Measurements from ENCODE around the gene PPP1CA.

PPP1CA gene

DNA sequence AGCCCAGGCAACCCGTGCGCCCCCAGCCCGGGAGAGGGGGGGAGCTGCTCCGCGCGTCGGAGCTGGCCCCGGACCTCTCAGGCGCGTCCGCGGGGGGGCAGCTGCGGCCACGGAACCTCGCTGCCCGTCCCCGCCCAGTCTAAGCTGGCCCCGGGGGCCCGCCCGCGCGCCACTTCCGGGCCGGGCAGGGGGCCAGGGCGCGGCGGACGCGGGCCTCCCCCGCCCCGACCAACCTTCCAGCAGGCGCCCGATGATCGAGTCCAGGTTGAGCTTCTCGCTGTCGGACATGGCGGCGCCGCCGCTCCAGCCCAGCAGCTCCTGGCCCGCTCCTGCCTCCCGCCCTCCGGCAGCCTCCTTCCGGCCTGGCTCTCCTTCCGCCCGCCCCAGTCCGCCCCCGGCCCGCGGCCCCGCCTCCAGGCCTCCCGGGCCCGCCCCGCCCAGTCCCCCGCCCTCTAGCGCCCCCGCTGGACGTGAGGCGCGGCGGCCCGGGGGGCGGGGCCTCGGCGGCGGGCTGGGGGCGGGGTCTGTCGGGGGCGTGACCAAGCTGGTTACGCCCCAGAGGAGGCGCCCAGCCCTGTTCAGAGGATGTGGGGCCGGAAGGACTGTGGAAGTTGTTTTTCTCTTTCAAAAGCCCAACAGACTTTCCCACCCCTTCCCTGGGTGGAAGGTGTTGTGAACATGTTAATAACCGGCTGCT lies at the start of gene PPP1CA:
PPP1CA (minus strand) TSS at position 364 of the 697 bp plus-strand sequence; CDS start at position 288, 76 bp downstream.
- Histone ChIP-seq H3K4me3 (peak within 1 kb of the TSS; percentile 83), H3K9ac (ENCODE audit: insufficient read length) (peak within 1 kb of the TSS; percentile 88), H3K9me3 (ENCODE audit: low read depth, low read length) (no peaks in the 10 kb centered on the region), H3K36me3 (ENCODE audit: insufficient read depth, low read length) (peaks cover 32% of the 10 kb centered on the region), H3K27ac (peak within 1 kb of the TSS; percentile 94)
- DNase-seq (ENCODE audit: low read depth, low spot score), result no peak
- TF ChIP-seq POLR2AphosphoS5 (IDR thresholded peaks at IDR 0.05; ENCODE audit: borderline replicate concordance, low read depth, low read length) (peak; percentile 72; the same call in 1 of the 2 replicates), EZH2 (IDR thresholded peaks at IDR 0.05) (no peak)

DNA sequence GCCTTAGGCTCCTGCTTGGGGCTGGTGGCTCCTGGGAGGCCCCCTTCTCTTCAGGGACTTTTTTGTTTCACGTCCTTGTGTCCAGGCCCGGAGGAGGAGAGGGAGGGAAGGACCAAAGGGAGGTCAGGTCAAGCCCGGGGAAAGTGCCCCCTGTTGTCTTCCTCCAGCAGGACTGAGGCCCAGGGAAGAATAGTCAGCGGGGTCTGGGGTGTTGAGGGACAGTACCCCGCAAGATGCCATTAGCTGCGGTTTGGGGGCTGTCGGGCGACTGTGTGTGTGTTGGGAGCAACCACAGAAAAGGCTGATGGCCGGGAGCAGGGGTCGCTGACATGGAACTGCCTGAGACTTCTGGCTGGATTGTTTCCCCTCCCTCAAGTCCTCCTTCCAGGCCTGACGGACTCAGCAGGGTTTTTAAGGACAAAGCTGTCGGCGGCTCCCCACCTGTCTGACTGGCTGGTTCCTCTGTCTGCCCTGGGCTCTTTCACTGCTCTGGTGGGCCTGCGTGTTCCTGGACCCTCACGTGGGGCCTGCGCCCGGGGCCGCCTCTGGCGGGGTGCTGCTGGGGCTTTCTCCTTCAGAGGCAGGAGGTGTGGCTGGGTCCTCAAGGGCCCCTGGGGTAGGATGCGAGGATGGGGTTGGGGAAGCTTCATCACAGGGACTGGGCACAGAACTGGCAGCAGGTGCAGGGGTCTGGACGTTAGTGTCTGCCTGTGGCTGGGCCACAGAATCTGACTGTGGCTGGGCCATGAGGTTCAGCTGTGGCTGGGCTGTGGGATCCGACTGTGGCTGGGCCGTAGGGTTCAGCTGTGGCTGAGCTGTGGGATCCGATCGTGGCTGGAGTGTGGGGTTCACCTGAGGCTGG lies 49.4 kb upstream of the PPP1CA start:
- H3K4me3 ChIP-seq, result no peak overlapping the region
- TF ChIP-seq FOXP2 (optimal IDR thresholded peaks at IDR 0.05; ENCODE audit: control extremely low read depth, extremely low read length, insufficient read depth), result no peak
- no peak overlapping the region for H3K27ac ChIP-seq
- H3K9ac ChIP-seq (ENCODE audit: insufficient read length), result no peak overlapping the region
- H3K36me3 ChIP-seq (ENCODE audit: insufficient read depth, low read length), result no peaks in the 10 kb centered on the region
- no peaks in the 10 kb centered on the region for H3K9me3 ChIP-seq (ENCODE audit: low read depth, low read length)
- DNase-seq (ENCODE audit: low read depth, low spot score), result no peak

DNA sequence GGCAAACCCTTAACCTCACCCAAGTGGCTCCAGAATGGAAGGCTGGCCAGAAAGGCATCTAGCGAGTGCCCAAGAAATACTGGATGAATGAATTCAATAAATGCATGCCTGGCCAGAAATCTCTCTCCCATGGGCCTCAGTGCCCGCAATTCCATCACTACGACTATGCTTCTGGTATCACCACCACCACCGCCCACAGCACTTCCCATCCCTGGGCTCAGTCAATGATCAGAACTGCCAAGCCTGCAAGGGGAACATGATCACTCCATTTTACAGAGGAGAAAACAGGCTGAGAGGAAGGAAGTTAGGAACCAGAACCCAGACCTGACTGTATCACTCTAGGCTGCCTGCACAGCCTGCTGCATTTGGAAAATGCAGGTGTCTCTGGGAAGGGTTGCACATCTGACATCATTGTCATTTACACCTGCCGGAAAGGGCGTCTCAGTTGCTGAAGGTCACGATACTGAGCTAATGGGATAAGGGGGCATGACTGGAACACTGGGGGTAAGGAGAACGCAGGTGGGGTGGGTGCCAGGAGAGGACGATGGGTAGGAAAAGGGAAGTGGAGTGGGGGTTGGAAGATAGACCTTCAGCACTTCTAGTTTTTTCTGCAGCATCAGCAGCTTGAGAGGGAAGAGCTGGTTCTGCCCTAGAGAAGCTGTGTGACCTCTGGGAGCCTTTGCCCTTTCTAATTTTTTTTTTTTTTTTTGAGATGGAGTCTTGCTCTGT lies 47.6 kb upstream of the PPP1CA start:
- Histone ChIP-seq H3K9ac (ENCODE audit: insufficient read length) (no peak overlapping the region), H3K4me3 (no peak overlapping the region), H3K27ac (no peak overlapping the region), H3K36me3 (ENCODE audit: insufficient read depth, low read length) (no peaks in the 10 kb centered on the region), H3K9me3 (ENCODE audit: low read depth, low read length) (no peaks in the 10 kb centered on the region)
- no peak for DNase-seq (ENCODE audit: low read depth, low spot score)
- no peak for TF ChIP-seq FOXP2 (optimal IDR thresholded peaks at IDR 0.05; ENCODE audit: control extremely low read depth, extremely low read length, insufficient read depth)
- TF ChIP-seq EZH2 (IDR thresholded peaks at IDR 0.05), result no peak

DNA sequence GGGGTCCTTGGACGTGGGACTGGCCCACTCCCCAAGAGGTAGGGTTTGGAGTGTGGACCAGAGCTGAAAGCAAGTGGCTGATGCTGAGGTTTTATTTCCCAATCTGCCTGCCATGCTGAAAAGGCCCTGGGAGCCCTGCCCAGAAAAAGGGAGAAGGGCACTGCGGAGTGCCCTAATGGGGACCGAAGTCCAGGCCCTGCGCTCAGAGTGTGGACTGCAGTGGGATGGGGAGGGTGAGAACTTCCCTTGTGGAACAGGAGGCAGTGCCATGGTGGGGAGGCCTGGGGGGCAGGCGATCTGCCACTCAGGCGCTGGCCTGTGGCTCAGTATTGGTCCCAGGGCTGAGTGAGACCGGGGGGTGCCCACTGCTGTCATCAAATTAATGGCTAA lies 46.6 kb upstream of the PPP1CA start:
- Histone ChIP-seq H3K9me3 (ENCODE audit: low read depth, low read length) (no peaks in the 10 kb centered on the region), H3K36me3 (ENCODE audit: insufficient read depth, low read length) (no peaks in the 10 kb centered on the region), H3K27ac (no peak overlapping the region), H3K9ac (ENCODE audit: insufficient read length) (no peak overlapping the region), H3K4me3 (no peak overlapping the region)
- no peak for DNase-seq (ENCODE audit: low read depth, low spot score)
- TF ChIP-seq EZH2 (IDR thresholded peaks at IDR 0.05) (no peak), FOXP2 (optimal IDR thresholded peaks at IDR 0.05; ENCODE audit: control extremely low read depth, extremely low read length, insufficient read depth) (no peak), POLR2AphosphoS5 (IDR thresholded peaks at IDR 0.05; ENCODE audit: borderline replicate concordance, low read depth, low read length) (no peak)

DNA sequence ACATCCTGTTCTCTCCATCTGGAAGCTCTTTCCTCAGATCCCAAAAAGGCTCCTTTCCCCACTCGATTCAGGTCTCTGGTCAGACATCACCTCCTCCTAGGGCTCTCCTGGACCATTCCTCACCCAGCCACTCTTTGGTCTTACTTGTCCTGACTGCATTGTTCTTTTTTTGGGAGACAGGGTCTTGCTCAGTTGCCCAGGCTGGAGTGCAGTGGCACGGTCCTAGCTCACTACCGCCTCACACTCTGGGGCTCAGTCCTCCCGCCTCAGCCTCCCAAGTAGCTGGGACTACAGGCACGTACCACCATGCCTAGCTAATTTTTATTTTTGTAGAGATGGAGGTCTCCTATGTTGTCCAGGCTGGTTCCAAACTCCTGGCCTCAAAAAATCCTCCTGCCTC lies 43.9 kb upstream of the PPP1CA start:
- H3K9ac ChIP-seq (ENCODE audit: insufficient read length), result no peak overlapping the region
- H3K4me3 ChIP-seq, result no peak overlapping the region
- H3K27ac ChIP-seq, result no peak overlapping the region
- peaks cover 3% of the 10 kb centered on the region; the same call in 1 of the 2 replicates for H3K36me3 ChIP-seq (ENCODE audit: insufficient read depth, low read length)
- no peaks in the 10 kb centered on the region for H3K9me3 ChIP-seq (ENCODE audit: low read depth, low read length)
- TF ChIP-seq EZH2 (IDR thresholded peaks at IDR 0.05) (no peak), POLR2AphosphoS5 (IDR thresholded peaks at IDR 0.05; ENCODE audit: borderline replicate concordance, low read depth, low read length) (no peak), FOXP2 (optimal IDR thresholded peaks at IDR 0.05; ENCODE audit: control extremely low read depth, extremely low read length, insufficient read depth) (no peak)
- no peak for DNase-seq (ENCODE audit: low read depth, low spot score)

DNA sequence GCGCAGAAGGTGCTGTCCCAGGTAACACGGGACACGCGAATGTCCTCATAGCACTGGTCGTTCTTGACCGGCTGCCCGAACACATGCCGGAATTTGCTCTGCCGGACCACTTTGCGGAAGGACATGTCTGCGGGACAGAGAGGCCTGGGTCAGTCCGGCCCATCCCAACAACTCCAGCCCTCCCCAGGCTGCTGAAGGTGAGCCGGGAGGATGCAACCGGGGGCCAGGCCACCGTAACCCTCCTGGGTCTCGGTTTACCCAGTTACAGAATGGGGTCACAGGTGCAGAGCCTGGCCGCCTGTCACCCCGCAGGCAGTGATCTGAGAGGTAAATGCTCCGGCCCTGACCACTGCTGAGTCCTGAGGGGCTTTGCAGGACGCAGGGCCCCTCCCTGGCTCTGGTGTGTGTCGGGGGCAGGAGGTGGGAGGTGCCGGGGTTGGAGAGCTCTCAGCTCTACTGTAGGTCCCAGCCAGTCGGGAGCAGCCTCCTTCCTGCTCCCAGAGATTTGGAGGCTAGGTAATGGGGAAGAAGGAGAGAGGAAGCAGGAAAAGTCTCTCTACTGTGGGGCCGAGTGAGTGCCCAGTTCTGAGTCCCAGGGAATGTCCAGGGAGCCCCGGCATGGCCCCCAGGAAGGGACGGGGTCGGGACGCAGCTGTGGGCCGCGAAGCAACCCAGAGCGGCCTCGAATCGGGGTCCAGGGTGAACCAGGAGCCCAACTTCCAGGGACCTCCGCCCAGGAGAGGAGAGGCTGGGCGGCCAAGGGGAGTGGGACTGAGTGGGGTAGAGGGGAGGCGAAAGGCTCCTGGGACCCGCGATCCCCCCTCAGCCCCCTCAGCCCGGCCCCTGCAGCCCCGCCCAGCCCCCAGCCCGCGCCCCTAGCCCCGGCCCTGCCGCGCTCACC lies 41.1 kb upstream of the PPP1CA start:
- peak overlapping the region; percentile 93 for H3K27ac ChIP-seq
- H3K4me3 ChIP-seq, result peak overlapping the region; percentile 90
- no peak for DNase-seq (ENCODE audit: low read depth, low spot score)

DNA sequence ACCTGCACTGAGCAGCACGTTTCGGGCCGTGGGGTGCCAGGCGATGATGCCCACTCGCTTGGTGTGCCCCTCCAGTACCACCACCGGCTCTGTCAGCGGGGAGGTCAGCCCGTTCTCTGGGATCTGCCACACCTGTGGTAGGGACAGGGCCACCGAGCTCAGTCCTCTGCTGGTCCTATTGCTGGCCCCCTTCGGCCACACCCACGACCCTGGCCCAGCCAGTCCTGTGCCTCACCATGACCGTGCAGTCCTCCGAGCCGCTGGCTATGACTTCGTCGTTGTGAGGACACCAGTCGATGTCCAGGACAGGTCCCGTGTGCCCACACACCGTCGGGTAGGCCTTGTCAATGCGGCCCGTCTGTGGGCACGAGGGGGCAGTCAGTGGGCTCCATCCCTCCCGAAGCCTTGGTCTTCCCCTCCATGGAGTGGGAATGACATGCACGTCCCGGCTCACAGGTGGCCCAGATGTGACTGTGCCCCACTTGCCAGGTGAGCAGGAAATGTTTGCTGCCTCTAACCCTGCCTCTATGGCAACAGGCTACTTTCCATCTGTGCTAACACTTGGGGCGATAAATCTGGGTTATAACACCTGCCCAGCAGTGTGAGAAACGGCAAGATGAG lies 40.2 kb upstream of the PPP1CA start:
- Histone ChIP-seq H3K4me3 (no peak overlapping the region; the same call in 1 of the 2 replicates), H3K9ac (ENCODE audit: insufficient read length) (no peak overlapping the region), H3K9me3 (ENCODE audit: low read depth, low read length) (no peaks in the 10 kb centered on the region), H3K36me3 (ENCODE audit: insufficient read depth, low read length) (peaks cover 3% of the 10 kb centered on the region; the same call in 1 of the 2 replicates), H3K27ac (no peak overlapping the region)
- TF ChIP-seq POLR2AphosphoS5 (IDR thresholded peaks at IDR 0.05; ENCODE audit: borderline replicate concordance, low read depth, low read length) (no peak), EZH2 (IDR thresholded peaks at IDR 0.05) (no peak), FOXP2 (optimal IDR thresholded peaks at IDR 0.05; ENCODE audit: control extremely low read depth, extremely low read length, insufficient read depth) (no peak)
- no peak for DNase-seq (ENCODE audit: low read depth, low spot score)

More for the DNA sequence above, 41.1 kb upstream of the PPP1CA start:
- peak overlapping the region; percentile 89 for H3K9ac ChIP-seq (ENCODE audit: insufficient read length)
- no peak for TF ChIP-seq EZH2 (IDR thresholded peaks at IDR 0.05)
- TF ChIP-seq POLR2AphosphoS5 (IDR thresholded peaks at IDR 0.05; ENCODE audit: borderline replicate concordance, low read depth, low read length), result no peak
- no peak for TF ChIP-seq FOXP2 (optimal IDR thresholded peaks at IDR 0.05; ENCODE audit: control extremely low read depth, extremely low read length, insufficient read depth)
- peaks cover 3% of the 10 kb centered on the region; the same call in 1 of the 2 replicates for H3K36me3 ChIP-seq (ENCODE audit: insufficient read depth, low read length)
- H3K9me3 ChIP-seq (ENCODE audit: low read depth, low read length), result no peaks in the 10 kb centered on the region
